Gastroesophageal sphincter (tissue), 3 donors: Measurements from ENCODE around the gene GALNT10.

Source experiments
- EP300 ChIP-seq: sonication (generic); formaldehyde crosslinking; IDR thresholded peaks from one replicate; pipeline ENCODE4 v1.6.1; 2017; ENCODE audit warnings: antibody characterized with exemption, mild to moderate bottlenecking
- POLR2A ChIP-seq, 2 donors: fragments of 450-650 bp; IDR thresholded peaks; one replicate each; pipeline ENCODE4 v1.6.1; 2017; ENCODE audit warnings: antibody characterized with exemption in 2 of 2, mild to moderate bottlenecking in 2 of 2, moderate library complexity in 1 of 2
- POLR2AphosphoS5 ChIP-seq: sonication (generic); formaldehyde crosslinking; IDR thresholded peaks from one replicate; pipeline ENCODE4 v1.6.1; 2017; ENCODE audit warnings: antibody characterized with exemption
- TF ChIP-seq, protein P1 (sequence below), 4 experiments: fragments of 200-600 bp in 2 of 4; fragments of 450-650 bp in 2 of 4; sonication (generic) in 1 of 4; IDR thresholded peaks; one replicate each; pipeline ENCODE4 v1.5.1; 2017 to 2019; ENCODE audit warnings: antibody characterized with exemption in 4 of 4, mild to moderate bottlenecking in 2 of 4, moderate library complexity in 2 of 4

DNA sequence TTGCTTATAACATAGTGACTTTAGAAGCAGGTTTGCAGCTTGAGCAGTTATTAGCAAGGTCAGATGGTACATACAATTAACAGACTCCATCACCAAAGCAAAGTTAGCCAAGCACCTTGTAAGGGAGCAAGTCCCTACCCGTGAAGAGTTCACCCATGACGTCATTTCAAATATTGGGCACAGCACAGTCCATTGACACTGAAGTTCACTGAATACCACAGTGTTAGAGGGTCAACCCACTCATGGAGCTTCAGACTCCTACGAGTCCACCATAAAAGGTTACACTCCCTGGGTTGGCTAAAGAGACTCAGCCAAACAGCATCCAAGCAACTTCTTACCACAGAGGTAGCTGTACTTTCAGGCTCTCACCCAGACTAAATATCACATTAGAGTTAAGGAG lies 77.5 kb downstream of the GALNT10 start:
- TF ChIP-seq, protein P1, sequence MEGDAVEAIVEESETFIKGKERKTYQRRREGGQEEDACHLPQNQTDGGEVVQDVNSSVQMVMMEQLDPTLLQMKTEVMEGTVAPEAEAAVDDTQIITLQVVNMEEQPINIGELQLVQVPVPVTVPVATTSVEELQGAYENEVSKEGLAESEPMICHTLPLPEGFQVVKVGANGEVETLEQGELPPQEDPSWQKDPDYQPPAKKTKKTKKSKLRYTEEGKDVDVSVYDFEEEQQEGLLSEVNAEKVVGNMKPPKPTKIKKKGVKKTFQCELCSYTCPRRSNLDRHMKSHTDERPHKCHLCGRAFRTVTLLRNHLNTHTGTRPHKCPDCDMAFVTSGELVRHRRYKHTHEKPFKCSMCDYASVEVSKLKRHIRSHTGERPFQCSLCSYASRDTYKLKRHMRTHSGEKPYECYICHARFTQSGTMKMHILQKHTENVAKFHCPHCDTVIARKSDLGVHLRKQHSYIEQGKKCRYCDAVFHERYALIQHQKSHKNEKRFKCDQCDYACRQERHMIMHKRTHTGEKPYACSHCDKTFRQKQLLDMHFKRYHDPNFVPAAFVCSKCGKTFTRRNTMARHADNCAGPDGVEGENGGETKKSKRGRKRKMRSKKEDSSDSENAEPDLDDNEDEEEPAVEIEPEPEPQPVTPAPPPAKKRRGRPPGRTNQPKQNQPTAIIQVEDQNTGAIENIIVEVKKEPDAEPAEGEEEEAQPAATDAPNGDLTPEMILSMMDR (IDR thresholded peaks at IDR 0.05) = no peak
- no peak for TF ChIP-seq POLR2AphosphoS5
- TF ChIP-seq POLR2A (IDR thresholded peaks at IDR 0.05) = no peak
- TF ChIP-seq EP300 = no peak
